GM12874 (cell line): ENCODE results near the gene C12orf50.

Experiments used
- TF ChIP-seq, protein P1 (sequence below): IDR thresholded peaks from 2 replicates; pipeline ENCODE4 v1.5.1; 2011; ENCODE audit warnings: low read depth, mild to moderate bottlenecking, control low read depth, low read length, moderate library complexity; ENCODE audit not compliant: insufficient read depth

The C12orf50 gene

DNA sequence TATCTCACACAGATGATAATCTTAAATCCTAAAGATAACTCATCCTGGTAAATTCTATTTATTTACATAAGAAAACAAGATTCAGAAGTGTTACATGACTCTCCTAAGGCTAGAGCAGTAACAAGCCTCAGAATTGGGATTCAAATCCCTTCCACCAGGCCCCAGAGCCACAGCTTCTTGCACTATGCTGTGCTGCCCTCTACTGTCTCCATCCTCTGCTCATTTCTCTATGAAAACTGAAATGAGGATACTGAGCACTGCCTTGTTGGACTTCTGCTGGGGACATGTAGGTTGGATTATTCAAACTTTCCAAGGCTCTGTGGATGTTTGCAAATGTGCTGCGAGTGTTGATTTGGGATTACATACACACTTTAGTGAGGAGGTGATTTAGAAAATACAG is 23.5 kb upstream of the C12orf50 start:
- TF ChIP-seq, protein P1, sequence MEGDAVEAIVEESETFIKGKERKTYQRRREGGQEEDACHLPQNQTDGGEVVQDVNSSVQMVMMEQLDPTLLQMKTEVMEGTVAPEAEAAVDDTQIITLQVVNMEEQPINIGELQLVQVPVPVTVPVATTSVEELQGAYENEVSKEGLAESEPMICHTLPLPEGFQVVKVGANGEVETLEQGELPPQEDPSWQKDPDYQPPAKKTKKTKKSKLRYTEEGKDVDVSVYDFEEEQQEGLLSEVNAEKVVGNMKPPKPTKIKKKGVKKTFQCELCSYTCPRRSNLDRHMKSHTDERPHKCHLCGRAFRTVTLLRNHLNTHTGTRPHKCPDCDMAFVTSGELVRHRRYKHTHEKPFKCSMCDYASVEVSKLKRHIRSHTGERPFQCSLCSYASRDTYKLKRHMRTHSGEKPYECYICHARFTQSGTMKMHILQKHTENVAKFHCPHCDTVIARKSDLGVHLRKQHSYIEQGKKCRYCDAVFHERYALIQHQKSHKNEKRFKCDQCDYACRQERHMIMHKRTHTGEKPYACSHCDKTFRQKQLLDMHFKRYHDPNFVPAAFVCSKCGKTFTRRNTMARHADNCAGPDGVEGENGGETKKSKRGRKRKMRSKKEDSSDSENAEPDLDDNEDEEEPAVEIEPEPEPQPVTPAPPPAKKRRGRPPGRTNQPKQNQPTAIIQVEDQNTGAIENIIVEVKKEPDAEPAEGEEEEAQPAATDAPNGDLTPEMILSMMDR = peak; percentile 37; the same call in 1 of the 2 replicates

DNA sequence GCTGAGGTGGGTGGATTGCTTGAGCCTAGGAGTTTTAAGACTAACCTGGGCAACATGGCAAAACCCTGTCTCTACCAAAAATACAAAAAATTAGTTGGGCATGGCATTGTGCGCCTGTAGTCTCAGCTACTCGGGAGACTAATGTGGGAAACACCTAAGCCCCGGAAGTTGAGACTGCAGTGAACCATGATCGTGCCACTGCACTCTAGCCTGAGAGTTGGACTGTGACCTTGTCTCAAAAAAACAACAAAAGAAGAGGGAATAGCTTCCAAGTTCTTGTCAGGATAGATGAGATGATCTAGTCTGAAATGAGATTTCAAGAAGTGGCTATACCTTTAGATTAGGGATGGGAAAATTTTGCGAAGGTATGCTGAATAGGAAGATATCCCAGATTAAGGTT is 14.8 kb upstream of the C12orf50 start:
- TF ChIP-seq, protein P1 = no peak

DNA sequence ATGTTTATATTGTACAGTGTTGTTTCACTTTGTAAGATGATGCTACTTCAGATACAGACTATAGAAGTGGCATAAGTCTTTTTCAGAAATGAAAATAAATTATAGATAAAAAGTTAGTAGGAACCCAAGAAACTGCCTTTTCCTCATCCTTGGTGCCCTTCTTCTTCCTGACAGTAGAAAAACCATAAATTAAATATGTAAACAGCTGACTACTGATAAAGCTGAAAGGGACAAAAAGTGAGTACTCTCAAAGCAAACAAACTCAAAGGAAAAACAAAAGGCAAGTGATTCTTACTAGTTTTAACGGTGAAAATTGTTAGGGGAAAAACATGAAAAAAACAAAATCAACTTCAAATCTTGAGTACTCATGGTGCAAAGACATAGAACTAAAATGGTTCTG is 8.6 kb upstream of the C12orf50 start:
- TF ChIP-seq, protein P1 = no peak

DNA sequence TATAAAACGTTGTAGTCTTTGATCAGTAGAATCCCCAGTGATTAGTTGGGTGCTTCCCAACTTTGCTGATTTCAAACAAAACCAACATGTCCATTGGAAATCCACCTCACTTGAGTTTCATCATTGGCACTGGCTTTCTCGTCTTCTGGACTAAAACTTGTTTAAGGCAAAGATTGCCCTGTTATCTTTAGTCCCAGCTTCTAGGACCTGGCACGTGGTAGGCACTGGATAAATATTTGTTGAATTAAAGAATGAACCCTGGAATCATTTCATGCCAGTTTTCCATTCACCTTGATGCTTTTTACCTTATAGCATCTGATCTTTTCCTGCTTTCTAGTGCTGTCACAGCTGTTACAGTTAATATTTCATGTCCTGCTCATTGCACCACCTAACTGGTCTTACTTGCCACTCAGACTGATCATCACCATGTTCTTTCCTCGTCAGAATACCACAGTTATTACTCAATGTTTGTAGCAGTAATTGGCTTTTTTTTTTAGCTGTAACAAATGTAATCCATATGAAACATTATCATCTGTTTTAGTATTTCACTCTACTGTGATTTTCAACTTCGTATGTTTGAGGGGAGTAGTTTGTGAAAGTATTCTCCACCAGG is 7.3 kb upstream of the C12orf50 start:
- TF ChIP-seq, protein P1 = no peak

DNA sequence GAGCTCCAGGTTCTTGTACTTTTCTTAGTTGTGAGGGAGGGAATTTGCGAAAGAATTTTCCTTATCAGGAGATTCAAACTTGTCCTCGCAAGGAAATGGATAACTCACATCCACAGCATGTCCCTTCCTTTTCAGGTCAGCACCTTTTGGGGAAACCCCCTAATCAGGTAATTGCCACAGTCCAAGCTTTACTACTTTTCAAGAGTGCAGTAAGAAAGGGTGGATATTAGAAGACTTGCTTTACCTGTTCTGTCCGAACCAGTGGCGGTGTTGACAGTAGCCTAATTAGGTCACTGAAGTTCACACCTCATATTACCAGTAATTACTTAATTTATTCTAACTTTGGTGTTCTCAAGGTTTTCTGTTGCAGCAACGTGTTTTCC is 6.7 kb upstream of the C12orf50 start:
- TF ChIP-seq, protein P1 = no peak

DNA sequence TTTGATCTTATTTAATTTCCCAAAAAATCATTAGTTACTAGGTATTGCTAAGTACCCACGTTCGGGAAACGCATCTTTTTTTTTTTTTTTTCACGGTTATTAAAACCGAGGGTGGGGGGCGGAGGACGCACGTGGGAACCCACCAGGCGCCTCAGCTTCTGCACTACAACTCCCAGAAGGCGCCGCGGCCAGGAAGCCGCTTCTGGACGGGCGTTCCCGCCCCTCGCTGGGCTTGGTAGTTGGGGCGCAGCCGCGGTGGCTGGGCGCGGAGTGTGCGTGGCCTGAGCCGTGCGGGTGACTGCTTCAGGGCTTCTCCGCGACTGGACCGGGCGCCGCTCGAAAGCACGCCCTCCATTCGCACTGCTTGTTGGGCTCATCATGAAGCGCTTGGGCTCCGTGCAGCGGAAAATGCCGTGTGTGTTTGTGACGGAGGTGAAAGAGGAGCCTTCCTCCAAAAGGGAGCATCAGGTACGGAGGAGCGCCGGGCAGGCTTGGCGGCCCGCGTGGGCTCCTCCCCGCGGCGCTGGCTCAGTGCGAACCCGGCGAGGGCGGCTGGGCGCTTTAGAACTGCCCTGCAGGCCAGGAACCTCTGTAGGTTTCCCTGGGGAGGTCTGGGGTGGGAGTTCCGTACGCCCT is 6.2 kb upstream of the C12orf50 start:
- TF ChIP-seq, protein P1 = no peak

DNA sequence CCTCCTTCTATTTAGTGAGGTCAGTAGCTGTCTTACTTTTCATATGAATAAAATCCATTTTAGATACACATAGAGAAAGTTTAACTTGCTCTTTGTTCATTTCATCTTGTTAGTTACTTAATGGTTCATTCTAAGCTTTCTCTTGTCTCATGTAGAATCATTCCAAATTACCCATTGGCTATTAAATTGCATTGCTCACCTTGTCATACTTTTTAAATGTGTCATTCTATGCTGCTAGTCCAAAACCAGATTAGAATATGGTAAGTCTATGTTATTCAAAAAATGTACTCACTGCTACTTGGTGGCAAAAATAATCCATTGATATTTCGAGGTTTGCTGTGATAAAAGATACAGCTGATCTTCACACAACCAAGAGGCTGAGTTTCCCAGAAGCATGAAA is 3.0 kb downstream of the C12orf50 start:
- TF ChIP-seq, protein P1 = no peak

DNA sequence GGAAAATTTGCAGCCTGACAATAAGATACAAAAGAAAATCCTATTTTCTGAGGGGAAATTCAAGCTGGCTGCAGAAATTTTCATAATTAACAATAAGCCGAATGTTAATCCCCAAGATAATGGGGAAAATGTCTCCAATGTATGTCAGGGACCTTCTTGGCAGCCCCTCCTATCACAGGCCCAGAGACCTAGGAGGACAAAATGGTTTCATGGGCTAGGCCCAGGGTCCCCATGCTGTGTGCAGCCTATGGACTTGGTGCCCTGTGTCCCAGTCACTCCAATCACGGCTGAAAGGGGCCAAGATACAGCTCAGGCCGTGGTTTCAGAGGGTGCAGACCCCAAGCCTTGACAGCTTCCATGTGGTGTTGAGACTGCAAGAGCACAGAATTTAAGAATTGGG is 11.2 kb downstream of the C12orf50 start:
- TF ChIP-seq, protein P1 = no peak
